NCI-H69 (cell line): ENCODE results near the gene TEX10.
A peak's percentile ranks its signal among the peaks of the same experiment; 100 is the strongest.
"Not testable (repeated sequence)": the region's sequence is repeated elsewhere in the genome, so short reads cannot be mapped to it uniquely, and the experiment has no call there.

Experiments
- DNase-seq: peaks from one replicate; lab custom pipeline; 2025; lab: John Stamatoyannopoulos, UW

Gene TEX10

DNA sequence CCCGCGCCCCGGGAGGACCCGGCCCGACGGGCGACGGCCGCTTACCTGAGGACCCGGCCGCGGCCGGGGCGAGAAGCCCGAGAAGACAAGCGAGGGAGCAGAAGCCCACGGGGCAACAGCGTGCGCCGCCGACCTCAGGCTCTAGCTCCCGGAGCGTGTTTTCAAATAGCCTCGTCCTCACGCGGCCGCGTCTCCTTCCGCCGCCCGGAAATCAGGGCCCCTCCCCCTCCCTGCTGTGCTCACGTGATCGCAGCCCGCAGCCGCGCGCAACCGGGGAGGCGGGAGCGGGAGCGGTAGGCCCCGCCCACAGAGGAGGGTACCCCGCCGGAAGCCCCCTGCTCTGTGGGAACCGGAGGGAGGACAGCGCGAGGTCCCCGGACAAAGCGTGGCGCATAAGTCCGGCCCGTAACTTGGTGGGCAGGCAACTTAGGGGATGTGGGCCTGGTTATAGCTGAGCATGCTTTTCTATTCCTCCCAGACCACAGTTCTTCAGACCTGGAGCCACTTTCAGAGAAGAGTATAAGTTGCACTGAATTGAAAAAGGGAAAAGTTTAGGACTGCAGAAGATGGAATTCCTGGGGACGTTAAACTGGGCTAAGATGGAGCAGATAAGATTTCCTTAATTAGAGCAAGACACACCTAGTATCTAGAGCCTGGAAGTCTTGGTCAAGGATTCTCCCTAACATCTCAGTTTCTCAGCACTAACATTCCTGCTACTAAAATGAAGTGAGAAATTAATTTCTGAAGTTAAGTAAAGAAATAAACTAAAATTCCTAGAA lies at the start of gene TEX10:
TSS of gene TEX10 (minus strand) at position 216 of the 779 bp plus-strand sequence. CDS start 3,579 bp downstream, outside the sequence.
- peak; percentile 97 for DNase-seq

DNA sequence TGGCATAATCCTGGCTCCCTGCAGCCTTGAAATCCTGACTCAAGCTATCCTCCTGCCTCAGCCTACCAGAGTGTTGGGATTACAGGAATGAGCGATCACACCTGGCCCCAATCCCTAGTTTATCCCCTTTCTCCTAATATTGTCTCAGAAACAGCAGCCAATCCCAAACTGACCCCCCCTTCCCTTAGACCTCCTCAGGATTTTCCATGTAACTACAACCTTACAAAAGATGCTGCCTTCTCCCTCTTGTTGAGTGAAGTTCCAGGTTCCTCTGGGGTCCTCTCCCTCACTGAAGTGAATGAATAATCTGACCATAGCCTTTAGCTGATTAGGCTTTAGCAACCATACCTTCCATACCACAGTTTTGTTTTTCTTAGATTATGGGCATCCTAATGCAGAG lies 48.3 kb upstream of the TEX10 start:
- DNase-seq = no peak

DNA sequence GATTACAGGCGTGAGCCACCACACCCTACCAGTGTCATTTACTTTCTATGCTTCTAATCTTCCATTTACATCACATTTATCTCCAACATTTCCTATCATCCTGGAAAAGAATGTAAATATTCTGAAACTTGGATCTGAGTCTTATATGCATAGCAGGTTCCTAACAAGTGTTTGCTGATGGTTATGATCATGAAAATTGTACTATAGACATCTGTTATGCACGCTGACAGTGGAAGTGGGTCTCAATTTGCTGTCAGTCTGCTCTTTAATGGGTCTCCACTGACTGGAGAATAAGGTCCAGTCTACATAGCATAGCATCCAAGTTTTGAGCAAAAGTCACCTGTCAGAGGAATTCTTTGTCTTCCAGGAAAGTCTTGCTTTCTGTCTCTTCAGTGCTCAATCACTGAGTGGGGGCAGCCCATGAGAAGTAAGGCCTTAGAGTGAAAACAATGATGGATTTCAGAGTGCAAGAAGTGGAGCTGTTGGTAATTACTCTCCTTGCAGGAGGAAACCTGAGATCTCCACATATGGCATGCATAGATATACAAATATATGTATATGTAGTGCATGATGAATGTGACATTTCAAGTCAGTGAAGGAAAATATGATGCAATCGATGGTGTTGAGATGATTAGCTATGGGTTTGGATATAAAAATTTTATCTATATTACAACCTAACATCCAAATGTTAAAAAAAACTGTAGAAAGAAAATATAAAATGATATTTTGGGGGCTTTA lies 45.0 kb upstream of the TEX10 start:
- DNase-seq = peak; percentile 80

DNA sequence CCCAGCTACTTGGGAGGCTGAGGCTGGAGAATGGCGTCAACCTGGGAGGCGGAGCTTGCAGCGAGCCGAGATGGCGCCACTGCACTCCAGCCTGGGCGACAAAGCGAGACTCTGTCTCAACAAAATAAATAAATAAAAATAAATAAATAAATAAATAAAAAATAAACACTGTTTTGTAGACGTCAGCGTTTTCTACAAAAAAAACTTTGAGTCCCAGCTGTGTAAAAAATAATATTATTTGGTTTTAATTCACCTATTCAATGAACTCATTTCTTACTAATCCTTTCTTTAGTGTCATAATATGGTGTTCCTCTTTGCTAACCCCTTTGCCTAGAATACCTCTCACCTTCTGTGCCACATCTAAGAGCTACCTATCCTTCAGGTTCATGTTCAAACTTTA lies 44.0 kb upstream of the TEX10 start:
- DNase-seq = no peak

DNA sequence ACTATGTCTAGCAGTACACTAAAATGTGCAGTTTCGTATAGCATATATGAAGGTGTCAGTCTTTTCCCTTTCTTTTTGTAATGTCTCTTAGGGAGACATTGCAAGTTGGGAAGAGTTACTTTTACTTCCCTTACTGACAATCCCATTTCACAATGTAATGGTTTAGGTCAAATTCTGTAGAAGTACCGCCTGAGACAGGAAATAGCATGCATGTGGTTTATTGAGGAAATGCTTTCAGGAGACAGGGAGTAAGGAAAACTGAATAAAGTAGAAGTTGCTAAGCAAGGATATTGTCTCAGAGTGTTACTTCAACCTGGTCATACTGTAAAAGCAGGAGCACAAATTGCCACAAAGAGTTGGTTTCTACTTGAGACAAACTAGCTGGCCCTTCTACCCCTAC lies 42.1 kb upstream of the TEX10 start:
- no peak for DNase-seq

DNA sequence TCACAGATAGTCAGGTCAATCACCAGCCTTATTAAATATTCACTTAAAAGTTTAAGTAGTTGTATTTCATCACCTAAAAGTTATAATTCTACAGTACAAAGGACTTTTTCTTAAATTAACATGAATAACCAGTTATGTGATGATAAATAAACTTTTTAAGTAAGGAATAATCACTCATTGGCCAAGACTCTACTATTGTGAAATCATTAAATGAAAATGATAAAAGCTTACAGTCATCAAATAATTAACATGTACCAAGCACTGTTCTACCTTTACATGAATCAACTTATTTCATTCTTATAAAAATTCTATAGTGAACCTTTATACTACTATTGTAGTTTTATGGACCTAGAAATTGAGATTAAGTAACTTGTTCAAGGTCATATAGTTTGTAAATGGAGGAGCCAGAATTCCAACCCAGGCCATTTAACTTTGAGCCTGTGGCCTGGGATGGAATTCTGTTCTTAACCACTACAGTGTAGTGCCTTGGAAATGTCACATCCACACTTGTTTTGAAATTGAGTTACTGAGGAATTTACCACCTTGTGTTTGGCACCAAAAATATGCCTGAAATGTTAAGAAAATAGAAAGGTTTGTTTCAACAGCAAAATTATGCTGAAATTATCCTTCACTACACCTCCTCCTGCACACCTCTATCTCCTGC lies 41.4 kb upstream of the TEX10 start:
- DNase-seq = no peak

DNA sequence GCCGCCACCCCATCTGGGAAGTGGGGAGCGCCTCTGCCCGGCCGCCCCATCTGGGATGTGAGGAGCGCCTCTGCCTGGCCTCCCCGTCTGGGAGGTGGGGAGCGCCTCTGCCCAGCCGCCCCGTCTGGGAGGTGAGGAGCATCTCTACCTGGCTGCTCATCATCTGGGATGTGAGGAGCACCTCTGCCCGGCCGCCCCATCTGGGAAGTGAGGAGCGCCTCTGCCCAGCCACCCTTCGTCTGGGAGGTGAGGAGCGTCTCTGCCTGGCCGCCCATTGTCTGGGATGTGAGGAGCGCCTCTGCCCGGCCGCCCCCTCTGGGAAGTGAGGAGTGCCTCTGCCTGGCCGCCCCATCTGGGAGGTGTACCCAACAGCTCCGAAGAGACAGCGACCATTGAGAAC lies 40.2 kb upstream of the TEX10 start:
- DNase-seq = not testable (repeated sequence)

DNA sequence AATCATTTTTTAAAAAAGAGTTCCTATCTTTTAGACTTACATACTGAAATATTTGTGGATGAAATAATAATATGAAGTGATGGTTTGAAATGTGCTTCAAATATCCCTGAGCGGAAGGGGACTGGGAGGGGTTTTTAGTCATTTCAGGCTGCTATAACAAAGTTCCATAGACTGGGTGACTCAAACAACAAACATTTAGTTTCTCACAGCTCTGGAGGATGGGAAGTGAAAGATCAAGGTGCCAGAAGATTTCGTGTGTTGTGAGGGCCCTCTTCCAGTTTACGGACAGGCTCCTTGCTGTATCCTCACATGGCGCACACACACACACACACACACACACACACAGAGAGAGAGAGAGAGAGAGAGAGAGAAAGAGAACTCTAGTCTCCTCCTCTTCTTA lies 27.1 kb upstream of the TEX10 start:
- no peak for DNase-seq

DNA sequence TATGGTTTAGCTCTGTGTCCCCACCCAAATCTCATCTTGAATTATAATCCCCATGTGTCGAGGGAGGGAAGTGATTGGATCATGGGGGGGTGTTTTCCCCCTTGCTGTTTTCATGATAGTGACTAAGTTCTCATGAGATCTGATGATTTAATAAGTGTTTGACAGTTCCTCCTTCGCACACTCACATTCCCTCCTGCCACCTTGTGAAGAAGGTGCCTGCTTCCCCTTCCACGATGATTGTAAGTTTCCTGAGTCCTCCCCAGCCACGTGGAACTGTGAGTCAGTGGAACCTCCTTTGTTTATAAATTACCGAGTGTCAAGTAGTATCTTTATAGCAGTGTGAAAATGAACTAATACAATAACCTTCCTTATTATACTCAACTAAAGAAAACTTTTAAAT lies 24.3 kb upstream of the TEX10 start:
- DNase-seq = no peak

DNA sequence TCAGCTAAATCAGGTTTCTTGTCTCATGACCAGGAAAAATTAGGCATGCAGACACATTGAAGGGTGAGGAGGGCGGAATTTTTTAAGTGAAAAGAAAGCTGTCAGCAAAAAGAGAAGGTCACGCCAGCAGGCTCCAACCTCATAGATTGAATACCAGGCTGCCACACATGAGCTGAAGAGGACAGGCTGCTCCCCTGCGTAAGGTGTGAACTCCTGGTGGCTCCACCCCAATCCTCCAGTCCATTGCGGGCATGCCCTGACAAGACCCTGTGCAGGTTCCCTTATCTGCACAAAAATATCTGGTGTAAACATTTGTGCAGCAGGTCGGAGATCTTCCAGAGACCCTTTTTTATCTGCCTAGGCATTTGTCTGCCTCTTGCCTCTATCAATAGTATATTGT lies 22.9 kb upstream of the TEX10 start:
- no peak for DNase-seq

DNA sequence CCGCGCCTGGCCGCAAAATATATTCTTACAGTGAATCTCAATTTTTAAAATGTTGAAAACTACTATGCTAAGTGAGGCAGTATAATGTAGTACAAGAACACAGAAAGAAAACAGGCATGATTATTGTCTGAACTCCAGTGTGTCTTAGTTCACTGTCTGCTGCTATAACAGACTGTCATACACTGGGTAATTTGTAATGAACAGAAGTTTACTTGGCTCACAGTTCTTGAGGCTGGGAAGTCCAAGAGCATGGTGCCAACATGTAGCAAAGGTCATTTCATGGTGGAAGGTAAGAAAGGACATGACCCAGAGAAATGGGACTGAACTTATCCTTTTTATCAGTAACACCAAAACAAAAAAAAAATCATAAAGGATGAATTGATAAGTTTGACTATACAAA lies 19.9 kb upstream of the TEX10 start:
- no peak for DNase-seq

DNA sequence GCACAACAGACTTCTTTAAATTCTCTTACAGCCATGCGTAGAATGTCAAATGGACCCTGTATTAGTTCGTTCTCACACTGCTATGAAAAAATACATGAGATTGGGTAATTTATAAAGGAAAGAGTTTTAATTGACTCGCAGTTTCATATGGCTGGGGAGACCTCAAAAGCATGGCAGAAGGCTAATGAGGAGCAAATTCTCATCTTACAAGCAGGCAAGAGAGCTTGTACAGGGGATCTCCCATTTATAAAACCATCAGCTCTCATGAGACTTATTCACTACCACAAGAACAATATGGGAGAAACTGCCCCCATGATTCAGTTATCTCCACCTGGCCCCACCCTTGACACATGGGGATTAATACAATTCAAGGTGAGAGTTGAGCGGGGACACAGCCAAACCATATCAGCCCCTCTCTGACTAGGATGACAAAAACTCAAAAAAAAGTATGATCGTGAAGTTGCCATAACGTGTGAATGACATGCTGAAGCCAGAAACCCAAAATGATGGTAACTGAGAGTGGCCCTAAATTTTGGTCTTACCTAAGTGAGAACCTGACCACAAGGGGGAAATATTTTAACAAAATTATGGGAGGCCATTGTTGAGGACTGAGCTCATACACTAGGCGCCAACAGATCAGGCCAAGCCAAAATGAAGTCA lies 17.5 kb upstream of the TEX10 start:
- DNase-seq = peak; percentile 7

DNA sequence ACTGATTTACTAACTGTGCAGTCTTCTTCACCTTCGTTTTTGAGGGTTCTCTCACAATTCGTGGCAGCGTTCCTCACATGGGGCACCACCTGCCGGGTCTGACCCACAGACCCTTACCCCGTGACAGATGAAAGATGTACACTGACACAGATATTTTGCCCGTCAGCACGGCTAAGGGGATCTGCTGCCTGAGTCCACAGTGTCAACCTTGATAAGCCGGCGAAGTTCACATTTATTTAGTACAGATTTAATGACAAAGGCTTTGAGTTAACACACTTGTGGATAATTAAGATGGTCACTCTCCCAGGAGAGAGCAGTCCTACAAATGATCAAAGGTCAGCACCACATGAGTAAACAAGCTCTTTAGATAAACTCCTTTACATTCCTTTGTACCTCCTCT lies 15.9 kb upstream of the TEX10 start:
- DNase-seq = no peak

DNA sequence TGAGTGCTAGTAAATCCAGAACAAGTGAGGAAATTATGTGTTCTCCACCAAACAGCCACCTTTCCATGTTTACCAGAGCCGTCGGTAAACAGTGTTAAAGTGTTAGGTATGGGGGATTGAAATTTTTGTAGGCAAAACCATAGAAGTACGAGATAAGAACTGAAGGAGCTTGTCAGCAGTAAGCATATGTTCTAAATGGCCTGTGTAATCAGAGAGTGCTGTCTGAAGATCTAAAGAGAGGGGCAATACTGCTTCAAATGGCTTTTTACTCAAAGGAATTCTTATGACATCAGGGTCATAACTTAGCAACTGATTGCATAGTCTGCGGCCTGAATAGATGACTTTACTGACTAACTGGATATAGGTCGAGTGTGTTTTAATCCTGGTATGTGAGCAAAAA lies 13.4 kb upstream of the TEX10 start:
- no peak for DNase-seq

DNA sequence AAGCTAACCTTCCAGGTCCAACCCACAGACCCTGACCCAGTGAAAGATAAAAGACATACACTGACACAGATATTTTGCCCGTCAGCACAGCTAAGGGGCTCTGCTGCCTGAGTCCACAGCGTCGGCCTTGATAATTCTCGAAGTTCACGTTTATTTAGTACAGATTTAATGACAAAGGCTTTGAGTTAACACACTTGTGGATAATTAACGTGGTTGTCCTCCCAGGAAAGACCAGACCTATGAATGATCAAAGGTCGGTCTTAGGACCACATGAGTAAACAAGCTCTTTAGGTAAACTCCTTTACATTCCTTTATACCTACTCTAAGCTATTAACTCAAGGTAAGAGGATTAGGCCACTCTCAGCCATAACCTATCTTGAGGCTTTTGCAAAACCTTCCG lies 11.3 kb upstream of the TEX10 start:
- no peak for DNase-seq

DNA sequence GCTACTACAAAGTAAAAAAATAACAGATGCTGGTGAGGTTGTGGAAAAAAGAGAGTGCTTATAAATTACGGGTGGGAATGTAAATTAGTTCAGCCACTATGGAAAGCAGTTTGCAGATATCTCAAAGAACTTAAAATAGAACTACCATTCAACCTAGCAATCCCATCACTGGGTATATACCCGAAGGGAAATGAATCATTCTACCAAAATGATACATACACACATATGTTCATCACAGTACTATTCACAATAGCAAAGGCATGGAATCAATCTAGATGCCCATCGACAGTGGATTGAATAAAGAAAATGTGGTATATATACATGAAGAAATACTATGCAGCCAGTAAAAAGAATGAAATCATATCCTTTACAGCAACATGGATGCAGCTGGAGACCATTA lies 6.3 kb upstream of the TEX10 start:
- DNase-seq = no peak

DNA sequence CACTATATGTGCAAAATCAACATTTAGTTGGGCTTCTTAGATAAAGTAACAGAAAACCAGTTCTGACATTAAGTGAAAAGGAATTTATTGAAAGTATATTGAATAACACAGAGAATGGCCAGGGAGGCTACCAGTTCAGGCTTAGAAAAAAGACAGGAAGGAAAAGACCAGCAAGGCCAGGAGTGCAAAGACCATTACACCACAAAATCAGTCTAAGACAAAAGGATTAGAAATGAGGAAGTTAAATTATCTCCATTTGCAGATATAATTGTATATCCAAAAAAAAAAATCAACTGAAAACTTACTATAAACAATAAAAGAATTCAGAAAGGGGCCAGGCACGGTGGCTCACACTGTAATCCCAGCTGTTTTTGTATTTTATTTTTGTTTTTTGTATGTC lies 4.8 kb upstream of the TEX10 start:
- DNase-seq = no peak

DNA sequence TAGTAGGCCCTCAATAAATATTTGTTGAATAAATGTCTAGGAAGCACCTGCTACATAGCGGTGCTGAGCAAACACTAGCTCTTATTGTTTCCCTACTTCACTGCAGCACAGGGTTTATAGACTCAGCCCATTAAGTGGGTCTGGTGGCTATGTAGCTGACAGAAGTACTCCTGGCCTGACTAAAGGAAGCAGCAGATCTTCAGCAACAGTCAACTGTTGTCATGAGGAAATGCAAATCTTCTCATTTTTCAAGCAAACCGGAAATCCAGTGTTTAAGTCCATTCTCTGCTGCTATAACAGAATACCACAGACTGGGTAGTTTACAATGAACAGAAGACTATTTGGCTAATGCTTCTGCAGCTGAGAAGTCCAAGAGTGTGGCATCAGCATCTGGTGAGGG lies 2.8 kb upstream of the TEX10 start:
- DNase-seq = peak; percentile 13

DNA sequence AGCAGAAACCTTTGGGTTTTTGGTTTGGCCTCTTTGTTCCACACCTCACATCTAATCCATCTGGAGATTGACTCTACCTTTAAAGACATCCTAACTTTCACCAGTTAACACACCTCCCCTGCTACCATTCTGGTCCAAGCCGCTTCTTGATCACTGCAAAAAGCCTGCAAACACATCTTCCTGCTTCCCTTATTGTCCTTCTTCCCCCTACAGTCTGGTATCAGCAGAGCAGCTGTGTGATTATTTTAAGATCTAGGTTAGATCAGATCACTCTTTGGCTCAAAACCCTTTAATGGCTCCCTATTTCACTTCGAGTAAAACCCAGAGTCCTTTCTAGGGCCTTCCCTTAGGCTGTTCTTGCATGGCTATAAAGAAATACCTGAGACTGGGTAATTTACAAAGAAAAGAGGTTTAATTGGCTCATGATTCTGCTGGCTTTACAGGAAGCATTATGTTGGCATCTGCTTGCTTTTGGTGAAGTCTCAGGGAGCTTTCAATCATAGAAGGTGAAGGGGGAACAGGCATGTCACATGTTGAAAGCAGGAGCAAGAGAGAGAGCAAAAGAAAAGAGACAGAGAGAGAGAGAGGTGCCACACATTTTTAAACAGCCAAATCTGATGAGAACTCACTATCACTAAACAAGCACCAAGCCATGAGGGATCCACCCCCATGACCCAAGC lies 1.5 kb upstream of the TEX10 start:
- DNase-seq = no peak

DNA sequence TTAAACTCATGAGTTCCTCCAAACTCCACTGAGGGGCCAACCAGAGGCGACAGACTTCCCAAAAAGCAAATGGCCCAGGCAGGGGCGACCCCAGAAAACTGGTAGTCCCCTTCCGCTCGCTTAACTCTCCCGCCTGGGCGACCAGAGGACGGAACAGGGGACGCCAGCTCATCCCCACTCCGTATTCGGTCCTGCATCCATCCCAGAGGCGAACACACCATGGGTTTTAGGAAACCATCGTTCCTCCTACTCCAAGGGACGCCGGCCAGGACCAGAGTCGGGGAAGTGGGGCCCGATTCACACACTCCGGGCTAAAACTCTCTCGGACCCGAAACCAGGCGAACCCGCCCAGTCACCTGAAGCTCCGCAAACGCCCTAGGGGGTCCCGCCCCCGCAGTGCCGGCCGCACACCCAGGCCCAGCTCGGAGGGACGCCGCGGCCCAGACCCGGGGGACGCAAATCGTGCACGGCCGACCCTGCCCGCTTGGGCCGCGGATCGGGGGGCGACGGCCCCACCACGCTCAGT lies 478 bp downstream of the TEX10 start:
- DNase-seq = peak; percentile 71

DNA sequence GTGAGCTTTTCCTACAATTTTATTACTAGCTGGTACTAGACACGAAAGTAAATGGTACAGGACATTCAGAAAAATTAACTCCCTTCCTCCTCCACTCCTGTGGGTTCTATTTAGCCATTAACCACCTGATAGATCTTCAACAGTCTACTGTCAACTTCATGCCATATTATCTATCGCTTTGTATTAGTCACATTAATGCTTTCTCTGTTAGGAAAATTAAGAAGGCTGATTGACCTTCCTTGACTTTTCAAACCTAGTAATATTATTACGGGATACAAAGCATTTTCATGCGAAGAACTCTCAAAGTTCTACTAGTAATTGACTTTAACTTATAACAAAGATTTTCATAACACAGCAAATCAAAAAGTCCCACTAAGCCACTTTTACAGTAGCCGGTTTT lies 1.2 kb downstream of the TEX10 start:
- DNase-seq = no peak

DNA sequence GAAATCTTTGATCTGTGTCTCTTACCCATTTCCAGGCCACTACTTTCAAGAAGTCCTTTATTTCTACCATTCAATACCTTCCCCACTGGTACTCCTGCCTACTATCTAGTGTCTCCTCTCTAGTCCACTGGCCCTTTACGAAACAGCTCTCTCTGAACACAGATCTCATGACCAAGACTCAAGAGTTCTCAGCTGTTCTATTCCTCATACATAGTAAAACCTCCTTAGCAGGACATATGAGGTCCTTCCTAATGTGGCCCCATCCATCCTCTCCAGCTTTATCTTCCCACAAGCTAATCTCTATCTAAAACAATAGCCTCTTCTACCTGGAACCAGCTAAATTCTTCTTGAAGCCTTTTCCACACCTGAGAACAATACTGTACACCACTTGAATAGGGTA lies 2.6 kb downstream of the TEX10 start:
- DNase-seq = peak; percentile 5
